ENCODE measurements around the gene GMDS. TPM values are rescaled to one million over a fixed set of nuclear protein-coding genes. Genes with fewer than 3 reads are reported as not detected.

Gene GMDS
- total RNA-seq, 1 donor = 23.2 TPM

DNA sequence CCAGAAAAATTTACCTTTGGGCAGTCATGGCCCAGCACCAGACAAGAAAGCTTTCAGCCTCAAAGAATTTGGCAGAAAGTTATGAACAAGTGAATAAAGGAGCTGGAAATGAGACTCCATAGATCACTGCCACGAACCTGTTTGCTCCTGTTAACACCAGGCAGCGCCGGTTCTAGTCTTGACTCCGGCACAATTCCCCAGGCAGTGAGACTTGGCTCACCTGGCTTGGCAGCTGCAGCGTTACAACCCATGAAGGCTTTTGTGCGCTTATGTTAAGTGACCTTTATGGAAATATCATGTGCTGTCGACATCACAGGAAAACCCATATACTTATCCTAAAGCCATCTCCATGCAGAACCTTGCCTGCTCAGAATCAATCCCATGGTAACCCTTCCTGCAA is 657.9 kb downstream of the GMDS start:
- H3K27me3 ChIP-seq (ENCODE audit: insufficient read depth, low read length) = peaks cover 43% of the 10 kb centered on the region
- TF ChIP-seq CTCF (IDR thresholded peaks at IDR 0.05; ENCODE audit: extremely low read depth, low read depth, low read length) = no peak

GRCh38 chr6:1586861-1587450 is 658.4 kb downstream of the GMDS start:
- Histone ChIP-seq H3K9me3 (ENCODE audit: low read depth, low read length) (peaks cover 2% of the 10 kb centered on the region), H3K27ac (ENCODE audit: low read depth, low read length) (no peak overlapping the region), H3K27me3 (ENCODE audit: insufficient read depth, low read length) (peaks cover 41% of the 10 kb centered on the region), H3K4me2 (ENCODE audit: insufficient read depth, low read length) (no peak overlapping the region), H3K36me3 (ENCODE audit: insufficient read depth, low read length) (no peaks in the 10 kb centered on the region), H4K20me1 (ENCODE audit: insufficient read depth, low read length) (no peaks in the 10 kb centered on the region), H3K4me3 (ENCODE audit: insufficient read depth, low read length) (no peak overlapping the region), H3K79me2 (ENCODE audit: insufficient read depth, low read length) (no peaks in the 10 kb centered on the region), H3K4me1 (ENCODE audit: insufficient read depth, low read length) (no peaks in the 10 kb centered on the region), H2AFZ (ENCODE audit: low read length) (no peak overlapping the region)
- no peak for DNase-seq (ENCODE audit: insufficient read length, low spot score, missing footprints)
- TF ChIP-seq CTCF (IDR thresholded peaks at IDR 0.05; ENCODE audit: extremely low read depth, low read depth, low read length) = no peak

More for the DNA sequence above, 657.9 kb downstream of the GMDS start:
- Histone ChIP-seq H3K36me3 (ENCODE audit: insufficient read depth, low read length) (no peaks in the 10 kb centered on the region), H3K9me3 (ENCODE audit: low read depth, low read length) (peaks cover 2% of the 10 kb centered on the region), H3K27ac (ENCODE audit: low read depth, low read length) (no peak overlapping the region), H3K4me1 (ENCODE audit: insufficient read depth, low read length) (no peaks in the 10 kb centered on the region), H4K20me1 (ENCODE audit: insufficient read depth, low read length) (no peaks in the 10 kb centered on the region), H3K4me3 (ENCODE audit: insufficient read depth, low read length) (no peak overlapping the region), H3K4me2 (ENCODE audit: insufficient read depth, low read length) (no peak overlapping the region), H3K79me2 (ENCODE audit: insufficient read depth, low read length) (no peaks in the 10 kb centered on the region), H2AFZ (ENCODE audit: low read length) (no peak overlapping the region)
- no peak for DNase-seq (ENCODE audit: insufficient read length, low spot score, missing footprints)

DNA sequence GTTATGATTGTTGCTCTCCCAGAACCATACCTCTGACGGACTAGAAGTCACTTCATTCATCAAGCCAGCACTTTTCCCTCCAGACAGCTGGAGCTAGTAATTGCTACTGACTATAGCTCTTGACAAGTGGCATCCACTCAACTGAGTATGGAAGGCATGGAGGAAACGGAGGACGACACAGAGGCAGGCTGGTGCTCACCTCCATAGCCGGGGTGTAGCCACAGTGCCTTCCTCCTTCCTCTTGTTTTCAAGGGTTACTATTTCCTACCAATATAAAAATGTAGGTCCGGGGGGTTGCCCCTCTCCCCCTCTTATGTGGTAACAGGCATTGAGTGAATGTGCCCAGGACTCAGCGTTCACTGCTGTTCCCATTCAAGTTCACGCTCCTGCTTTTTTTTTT is 659.1 kb downstream of the GMDS start:
- Histone ChIP-seq H3K27me3 (ENCODE audit: insufficient read depth, low read length) (peaks cover 39% of the 10 kb centered on the region), H3K27ac (ENCODE audit: low read depth, low read length) (no peak overlapping the region), H3K4me3 (ENCODE audit: insufficient read depth, low read length) (no peak overlapping the region), H4K20me1 (ENCODE audit: insufficient read depth, low read length) (no peaks in the 10 kb centered on the region), H3K79me2 (ENCODE audit: insufficient read depth, low read length) (no peaks in the 10 kb centered on the region), H2AFZ (ENCODE audit: low read length) (no peak overlapping the region), H3K9me3 (ENCODE audit: low read depth, low read length) (peaks cover 1% of the 10 kb centered on the region), H3K4me2 (ENCODE audit: insufficient read depth, low read length) (no peak overlapping the region), H3K4me1 (ENCODE audit: insufficient read depth, low read length) (no peaks in the 10 kb centered on the region), H3K36me3 (ENCODE audit: insufficient read depth, low read length) (no peaks in the 10 kb centered on the region)
- no peak for DNase-seq (ENCODE audit: insufficient read length, low spot score, missing footprints)
- TF ChIP-seq CTCF (IDR thresholded peaks at IDR 0.05; ENCODE audit: extremely low read depth, low read depth, low read length) = no peak

GRCh38 chr6:1585669-1586049 is 659.7 kb downstream of the GMDS start:
- Histone ChIP-seq H3K79me2 (ENCODE audit: insufficient read depth, low read length) (no peaks in the 10 kb centered on the region), H4K20me1 (ENCODE audit: insufficient read depth, low read length) (no peaks in the 10 kb centered on the region), H3K9me3 (ENCODE audit: low read depth, low read length) (no peaks in the 10 kb centered on the region), H3K36me3 (ENCODE audit: insufficient read depth, low read length) (no peaks in the 10 kb centered on the region), H3K27ac (ENCODE audit: low read depth, low read length) (no peak overlapping the region), H3K4me2 (ENCODE audit: insufficient read depth, low read length) (no peak overlapping the region), H3K4me1 (ENCODE audit: insufficient read depth, low read length) (no peaks in the 10 kb centered on the region), H2AFZ (ENCODE audit: low read length) (no peak overlapping the region), H3K27me3 (ENCODE audit: insufficient read depth, low read length) (peaks cover 36% of the 10 kb centered on the region), H3K4me3 (ENCODE audit: insufficient read depth, low read length) (no peak overlapping the region)
- TF ChIP-seq CTCF (IDR thresholded peaks at IDR 0.05; ENCODE audit: extremely low read depth, low read depth, low read length) = no peak
- no peak for DNase-seq (ENCODE audit: insufficient read length, low spot score, missing footprints)
